Immature natural killer cell (primary cell): ENCODE results near the gene SLC43A1. TPM values are rescaled to one million over a fixed set of nuclear protein-coding genes. Genes with fewer than 3 reads are reported as not detected.

Experiments
- DNase-seq, 3 donors: peaks; one replicate each; pipeline ENCODE4 v3.0.0; 2022; ENCODE audit warnings: mixed read lengths in 1 of 3
- H3K27ac Mint-ChIP-seq, 6 donors: one replicate each; pipeline ENCODE4 v1.8.0; 2020; ENCODE audit warnings: mixed read lengths in 6 of 6, mild to moderate bottlenecking in 5 of 6, inconsistent platforms in 4 of 6, moderate library complexity in 3 of 6
- H3K27me3 Mint-ChIP-seq, 3 donors: one replicate each; pipeline ENCODE4 v1.8.0; 2020 to 2021; ENCODE audit warnings: low read depth in 3 of 3, mild to moderate bottlenecking in 3 of 3, mixed read lengths in 3 of 3, moderate library complexity in 3 of 3, inconsistent platforms in 1 of 3
- H3K36me3 Mint-ChIP-seq, 3 donors: one replicate each; pipeline ENCODE4 v1.8.0; 2020; ENCODE audit warnings: mixed read lengths in 3 of 3, inconsistent platforms in 2 of 3, mild to moderate bottlenecking in 2 of 3
- H3K4me1 Mint-ChIP-seq, 2 donors: one replicate each; pipeline ENCODE4 v1.8.0; 2020; ENCODE audit warnings: inconsistent platforms in 2 of 2, mild to moderate bottlenecking in 2 of 2, mixed read lengths in 2 of 2, moderate library complexity in 1 of 2
- H3K4me3 Mint-ChIP-seq, 5 donors: one replicate each; pipeline ENCODE4 v1.8.0; 2020; ENCODE audit warnings: mild to moderate bottlenecking in 5 of 5, mixed read lengths in 5 of 5, inconsistent platforms in 3 of 5, moderate library complexity in 3 of 5
- H3K9me3 Mint-ChIP-seq, 6 donors: one replicate each; pipeline ENCODE4 v1.8.0; 2020; ENCODE audit warnings: mild to moderate bottlenecking in 6 of 6, mixed read lengths in 6 of 6, inconsistent platforms in 4 of 6, moderate library complexity in 3 of 6
- polyA plus RNA-seq, 3 donors: library from polyadenylated mRNA; unstranded; fragments of 300-500 nt; fragmentation: Illumina TruSeq; gene quantifications; one replicate each; pipeline ENCODE4 v1.2.3, GENCODE V29; 2021

Gene SLC43A1
- 10 to 100 TPM; 15.8 to 20.3 (median 17.5) TPM for polyA plus RNA-seq

DNA sequence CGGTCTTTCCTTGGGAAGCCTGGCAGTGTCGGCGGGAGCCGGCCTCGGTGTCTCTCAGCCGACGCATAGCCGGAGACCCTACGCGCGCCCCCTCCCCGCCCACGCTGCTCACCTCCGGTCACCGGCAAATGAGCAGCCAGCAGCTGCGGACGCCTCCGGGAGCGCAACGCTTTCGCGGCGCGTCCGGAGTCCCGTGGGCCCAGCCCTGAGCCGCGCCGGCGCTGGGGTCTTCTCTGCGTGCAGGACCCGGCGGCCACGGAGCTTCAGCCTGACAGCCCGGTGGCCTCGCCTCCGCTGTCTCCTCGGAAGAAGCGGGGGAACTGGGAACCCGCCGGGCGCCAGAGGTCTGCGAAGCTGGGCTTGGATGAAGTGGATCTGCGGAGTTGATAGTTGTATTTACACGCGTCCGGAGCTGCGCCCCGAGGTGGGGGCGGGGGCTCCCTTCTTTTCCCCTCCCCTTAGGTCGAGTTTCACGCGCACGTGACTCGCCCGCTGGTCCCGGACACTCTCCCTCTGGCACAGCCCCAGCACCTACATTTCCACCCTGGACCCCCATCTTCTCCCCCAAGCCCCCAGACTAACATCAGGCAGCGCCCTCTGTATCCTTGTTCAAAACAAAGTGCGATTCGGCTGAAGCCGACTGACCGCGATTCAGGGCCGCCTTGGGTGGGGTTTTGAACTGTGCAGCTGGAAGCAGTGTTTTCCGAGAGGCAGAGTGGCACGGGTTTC lies at the start of gene SLC43A1:
SLC43A1 (minus strand) TSS at position 371 of the 729 bp plus-strand sequence. CDS start 1,591 bp downstream, outside the sequence.
- Mint-ChIP-seq H3K27ac (peak within 1 kb of the TSS; percentile 61 to 91 (median 72)), H3K9me3 (no peaks in the 10 kb centered on the region), H3K4me1 (peaks cover 22 to 23% of the 10 kb centered on the region in 2 donors), H3K4me3 (peak within 1 kb of the TSS; percentile 95 to 98 (median 97)), H3K36me3 (no peaks in the 10 kb centered on the region), H3K27me3 (peaks cover 0 to 9% (median 9%) of the 10 kb centered on the region in 3 donors)
- DNase-seq = peak; percentile 16 to 28 (median 26)

- Mint-ChIP-seq H3K4me1 (peaks cover 51 to 73% of the 10 kb centered on the region in 2 donors), H3K4me3 (peak overlapping the region in 1 of 5 donors; percentile 26), H3K9me3 (no peaks in the 10 kb centered on the region), H3K27ac (peak overlapping the region in 3 of 6 donors; percentile 75 to 83 (median 77)), H3K27me3 (peaks cover 0 to 5% (median 2%) of the 10 kb centered on the region in 3 donors), H3K36me3 (peaks cover 4 to 19% (median 9%) of the 10 kb centered on the region in 3 donors)
- no peak for DNase-seq
Measured at GRCh38 chr11:57562596-57562995, 47.1 kb upstream of the SLC43A1 start.

DNA sequence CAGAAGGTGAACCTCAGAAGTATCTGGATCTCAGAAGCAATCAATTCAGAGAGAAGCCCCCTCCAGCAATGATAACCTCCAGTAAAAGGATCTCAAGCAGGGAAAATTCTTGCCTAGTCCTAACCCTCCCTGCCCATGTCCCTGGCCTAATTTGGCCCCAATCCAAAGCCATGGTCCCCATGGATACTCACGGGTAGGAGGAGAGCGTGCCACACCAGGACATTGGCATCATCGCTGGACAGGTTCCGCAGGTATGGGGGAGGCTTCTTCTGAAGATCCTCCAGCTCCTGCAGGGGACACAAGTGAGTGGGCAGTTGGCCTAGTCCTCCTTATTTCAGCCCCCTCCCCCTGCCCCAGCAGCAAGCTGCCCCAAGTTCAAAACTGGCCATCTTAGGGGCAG lies 44.6 kb upstream of the SLC43A1 start:
- no peaks in the 10 kb centered on the region for H3K9me3 Mint-ChIP-seq
- H3K4me3 Mint-ChIP-seq = no peak overlapping the region
- peaks cover 7 to 27% (median 12%) of the 10 kb centered on the region in 3 donors for H3K36me3 Mint-ChIP-seq
- H3K4me1 Mint-ChIP-seq = peaks cover 33 to 53% of the 10 kb centered on the region in 2 donors
- no peaks in the 10 kb centered on the region for H3K27me3 Mint-ChIP-seq
- peak overlapping the region in 1 of 6 donors; percentile 50 for H3K27ac Mint-ChIP-seq
- DNase-seq = no peak

DNA sequence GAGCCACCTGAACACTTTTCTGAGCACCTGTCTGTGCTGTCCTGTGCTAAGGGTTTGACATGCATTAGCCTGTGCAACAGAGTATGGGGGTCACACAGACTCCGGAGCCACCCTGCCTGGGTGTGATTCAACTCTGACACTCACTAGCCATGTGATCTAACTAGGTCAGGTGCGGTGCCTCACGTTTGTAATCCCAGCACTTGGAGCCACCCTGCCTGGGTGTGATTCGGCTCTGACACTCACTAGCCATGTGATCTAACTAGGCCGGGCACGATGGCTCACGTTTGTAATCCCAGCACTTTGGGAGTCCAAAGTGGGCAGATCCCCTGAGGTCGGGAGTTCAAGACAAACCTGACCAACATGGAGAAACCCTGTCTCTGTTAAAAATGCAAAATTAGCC lies 40.5 kb upstream of the SLC43A1 start:
- peaks cover 21 to 47% (median 27%) of the 10 kb centered on the region in 3 donors for H3K36me3 Mint-ChIP-seq
- no peak overlapping the region for H3K4me3 Mint-ChIP-seq
- H3K4me1 Mint-ChIP-seq = peaks cover 6 to 12% of the 10 kb centered on the region in 2 donors
- H3K9me3 Mint-ChIP-seq = no peaks in the 10 kb centered on the region
- no peak overlapping the region for H3K27ac Mint-ChIP-seq
- no peak for DNase-seq
- H3K27me3 Mint-ChIP-seq = no peaks in the 10 kb centered on the region

- Mint-ChIP-seq H3K4me1 (peaks cover 3 to 9% of the 10 kb centered on the region in 2 donors), H3K27ac (peak overlapping the region in 3 of 6 donors; percentile 0 to 68 (median 8)), H3K4me3 (no peak overlapping the region), H3K36me3 (peaks cover 21 to 50% (median 26%) of the 10 kb centered on the region in 3 donors), H3K27me3 (no peaks in the 10 kb centered on the region), H3K9me3 (no peaks in the 10 kb centered on the region)
- DNase-seq = no peak
Measured at GRCh38 chr11:57555393-57555792, 39.9 kb upstream of the SLC43A1 start.

- Mint-ChIP-seq H3K36me3 (peaks cover 26 to 46% (median 27%) of the 10 kb centered on the region in 3 donors), H3K9me3 (no peaks in the 10 kb centered on the region), H3K4me1 (peaks cover 7 to 14% of the 10 kb centered on the region in 2 donors), H3K27me3 (peaks cover 0 to 2% (median 0%) of the 10 kb centered on the region in 3 donors), H3K27ac (peak overlapping the region in 2 of 6 donors; percentile 19 to 43), H3K4me3 (no peak overlapping the region)
- DNase-seq = no peak
Measured at GRCh38 chr11:57552479-57552878, 37.0 kb upstream of the SLC43A1 start.

GRCh38 chr11:57551941-57552340 lies 36.4 kb upstream of the SLC43A1 start:
- no peak for DNase-seq
- Mint-ChIP-seq H3K27me3 (peaks cover 0 to 2% (median 2%) of the 10 kb centered on the region in 3 donors), H3K9me3 (no peaks in the 10 kb centered on the region), H3K36me3 (peaks cover 26 to 42% (median 27%) of the 10 kb centered on the region in 3 donors), H3K4me1 (peaks cover 11 to 19% of the 10 kb centered on the region in 2 donors), H3K4me3 (no peak overlapping the region), H3K27ac (peak overlapping the region in 1 of 6 donors; percentile 9)

GRCh38 chr11:57549983-57550382 lies 34.5 kb upstream of the SLC43A1 start:
- H3K27me3 Mint-ChIP-seq = peaks cover 0 to 2% (median 2%) of the 10 kb centered on the region in 3 donors
- no peaks in the 10 kb centered on the region for H3K9me3 Mint-ChIP-seq
- DNase-seq = no peak
- peaks cover 11 to 19% of the 10 kb centered on the region in 2 donors for H3K4me1 Mint-ChIP-seq
- peaks cover 22 to 37% (median 22%) of the 10 kb centered on the region in 3 donors for H3K36me3 Mint-ChIP-seq
- peak overlapping the region in 2 of 6 donors; percentile 36 to 65 for H3K27ac Mint-ChIP-seq
- H3K4me3 Mint-ChIP-seq = no peak overlapping the region

DNA sequence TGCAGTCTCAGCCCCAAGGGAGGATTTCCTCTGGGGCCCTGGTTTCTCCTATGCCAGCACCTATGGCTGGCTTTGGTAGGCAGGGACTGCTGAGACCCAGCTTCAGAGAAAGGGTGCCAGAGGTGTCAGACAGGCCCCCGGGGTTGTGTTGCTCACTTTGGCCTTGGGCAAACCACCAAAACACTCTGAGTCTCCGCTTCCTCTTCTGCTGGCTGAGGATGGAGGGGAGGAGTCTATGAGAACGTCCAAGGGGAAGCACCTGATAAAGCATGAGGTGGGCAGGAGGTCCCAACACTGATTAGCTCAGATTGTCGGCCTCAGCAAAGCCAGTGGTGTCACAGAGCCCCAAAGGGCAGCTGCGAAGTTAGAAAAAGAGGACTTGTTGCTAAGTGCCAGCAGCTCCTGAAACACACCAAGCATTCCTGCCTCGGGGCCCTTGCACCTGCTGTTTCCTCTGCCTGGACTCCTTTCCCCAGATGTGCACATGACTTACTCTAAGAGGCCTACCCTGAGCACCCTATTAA lies 32.4 kb upstream of the SLC43A1 start:
- Mint-ChIP-seq H3K27me3 (peaks cover 0 to 2% (median 2%) of the 10 kb centered on the region in 3 donors), H3K36me3 (peaks cover 13 to 20% (median 15%) of the 10 kb centered on the region in 3 donors), H3K4me1 (peaks cover 11 to 19% of the 10 kb centered on the region in 2 donors), H3K27ac (peak overlapping the region; percentile 40 to 90 (median 72)), H3K4me3 (no peak overlapping the region), H3K9me3 (no peaks in the 10 kb centered on the region)
- DNase-seq = peak; percentile 23 to 44 (median 39)

DNA sequence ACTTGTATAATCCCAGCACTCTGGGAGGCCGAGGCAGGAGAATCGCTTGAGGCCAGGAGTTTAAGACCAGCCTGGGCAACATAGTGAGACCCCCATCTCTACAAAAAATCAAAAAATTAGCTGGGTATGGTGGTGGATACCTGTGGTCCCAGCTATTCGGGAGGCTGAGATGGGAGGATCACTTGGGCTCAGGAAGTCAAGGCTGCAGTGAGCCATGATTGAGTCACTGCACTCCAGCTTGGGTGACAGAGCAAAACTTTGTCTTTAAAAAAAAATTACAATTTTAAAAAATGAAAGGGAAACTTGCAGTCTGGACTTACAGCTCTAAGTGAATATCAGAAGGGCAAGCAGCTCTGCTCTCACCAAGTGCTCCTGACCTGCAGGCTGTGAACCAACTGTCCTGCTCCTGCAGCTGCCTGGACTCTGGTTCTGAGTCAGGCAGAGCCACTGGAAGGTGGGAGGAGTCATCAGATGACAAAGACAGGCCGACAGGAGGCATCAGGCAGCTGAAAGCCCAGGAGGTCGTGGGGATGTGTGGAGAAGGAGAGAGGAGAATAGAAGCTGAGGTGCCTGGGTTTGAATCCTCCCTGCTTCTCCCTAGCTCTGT lies 31.5 kb upstream of the SLC43A1 start:
- DNase-seq = no peak
- Mint-ChIP-seq H3K4me1 (peaks cover 11 to 19% of the 10 kb centered on the region in 2 donors), H3K9me3 (no peaks in the 10 kb centered on the region), H3K4me3 (no peak overlapping the region), H3K27ac (peak overlapping the region in 5 of 6 donors; percentile 40 to 90 (median 66)), H3K27me3 (peaks cover 0 to 2% (median 2%) of the 10 kb centered on the region in 3 donors), H3K36me3 (peaks cover 4 to 11% (median 9%) of the 10 kb centered on the region in 3 donors)

GRCh38 chr11:57546451-57546850 lies 30.9 kb upstream of the SLC43A1 start:
- H3K4me1 Mint-ChIP-seq = peaks cover 11 to 19% of the 10 kb centered on the region in 2 donors
- peaks cover 0 to 2% (median 2%) of the 10 kb centered on the region in 3 donors for H3K27me3 Mint-ChIP-seq
- H3K4me3 Mint-ChIP-seq = no peak overlapping the region
- H3K27ac Mint-ChIP-seq = no peak overlapping the region
- no peak for DNase-seq
- H3K9me3 Mint-ChIP-seq = no peaks in the 10 kb centered on the region
- H3K36me3 Mint-ChIP-seq = peaks cover 4 to 11% (median 9%) of the 10 kb centered on the region in 3 donors

DNA sequence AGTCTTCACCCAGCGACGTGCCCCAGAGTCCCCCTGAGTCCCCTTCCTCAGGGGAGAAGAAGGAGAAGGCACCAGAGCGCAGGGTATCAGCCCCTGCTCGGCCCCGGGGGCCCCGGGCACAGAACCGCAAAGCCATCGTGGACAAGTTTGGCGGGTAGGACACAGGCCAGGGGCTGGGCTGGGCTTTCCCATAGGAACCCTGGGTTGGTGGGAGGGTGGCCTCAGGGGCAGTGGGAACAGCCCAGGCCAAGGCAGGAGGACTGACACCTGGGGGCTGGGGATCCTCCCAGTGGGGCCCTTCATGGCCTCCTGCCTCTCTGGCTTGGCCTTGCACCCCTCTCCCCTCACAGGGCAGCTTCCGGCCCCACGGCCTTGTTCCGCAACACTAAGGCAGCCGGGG lies 30.4 kb upstream of the SLC43A1 start:
- Mint-ChIP-seq H3K27ac (no peak overlapping the region), H3K4me1 (peaks cover 11 to 19% of the 10 kb centered on the region in 2 donors)
- DNase-seq = no peak

DNA sequence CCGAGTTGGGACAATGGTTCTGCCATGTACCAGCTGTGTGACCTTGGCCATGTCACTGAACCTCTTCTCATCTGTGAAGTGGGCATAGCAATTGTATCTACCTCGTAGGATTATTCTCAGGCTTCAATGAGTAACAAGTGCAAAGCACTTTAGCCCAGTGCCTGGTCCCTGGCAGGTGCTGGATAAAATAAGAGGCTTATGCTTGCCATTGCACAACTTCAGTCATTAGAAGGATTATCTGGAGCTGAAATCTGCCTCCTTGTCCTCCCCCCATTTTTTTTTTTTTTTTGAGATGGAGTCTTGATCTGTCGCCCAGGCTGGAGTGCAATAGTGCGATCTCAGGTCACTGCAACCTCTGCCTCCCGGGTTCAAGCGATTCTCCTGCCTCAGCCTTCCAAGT lies 29.1 kb upstream of the SLC43A1 start:
- Mint-ChIP-seq H3K4me1 (peaks cover 11 to 19% of the 10 kb centered on the region in 2 donors), H3K27me3 (peaks cover 0 to 2% (median 2%) of the 10 kb centered on the region in 3 donors), H3K4me3 (no peak overlapping the region), H3K9me3 (no peaks in the 10 kb centered on the region), H3K27ac (no peak overlapping the region), H3K36me3 (peaks cover 0 to 5% (median under 1%) of the 10 kb centered on the region in 3 donors)
- DNase-seq = no peak

More for the DNA sequence above, 30.4 kb upstream of the SLC43A1 start:
- H3K9me3 Mint-ChIP-seq = no peaks in the 10 kb centered on the region
- no peak overlapping the region for H3K4me3 Mint-ChIP-seq
- H3K27me3 Mint-ChIP-seq = peaks cover 0 to 2% (median 2%) of the 10 kb centered on the region in 3 donors
- peaks cover 4 to 11% (median 9%) of the 10 kb centered on the region in 3 donors for H3K36me3 Mint-ChIP-seq
